HEK293 (cell line): ENCODE results near the gene PDK2.

Experiments used
- CTCF ChIA-PET: fragments of 350-600 bp; formaldehyde crosslinking; extraction: SDS; loops from one replicate; lab custom pipeline; 2021; ENCODE audit warnings: antibody characterized with exemption; lab: Yijun Ruan, JAX
- POLR2A ChIA-PET: fragments of 300-600 bp; formaldehyde crosslinking; extraction: SDS; loops from one replicate; lab custom pipeline; 2020; ENCODE audit warnings: antibody characterized with exemption, inconsistent platforms; lab: Yijun Ruan, JAX
- H3K27ac ChIP-seq: fragments of 200-500 bp; sonication (Bioruptor generic); 2 replicates; pipeline ENCODE4 v1.5.1; 2014; ENCODE audit warnings: low read depth, low read length, control low read depth, inconsistent platforms; ENCODE audit errors: extremely low read depth
- H3K36me3 ChIP-seq, 2 experiments: fragments of 200-500 bp in 1 of 2; sonication (Bioruptor generic) in 1 of 2; 1 replicate in 1 of 2; 2 replicates in 1 of 2; pipeline ENCODE4 v1.5.1; 2014 to 2017; ENCODE audit warnings: inconsistent platforms in 2 of 2, low read length in 2 of 2; ENCODE audit not compliant: control insufficient read depth in 2 of 2, insufficient read depth in 1 of 2
- H3K4me1 ChIP-seq: fragments of 200-500 bp; sonication (Bioruptor generic); 2 replicates; pipeline ENCODE4 v1.5.1; 2014; ENCODE audit warnings: mild to moderate bottlenecking, low read length, inconsistent platforms; ENCODE audit not compliant: control insufficient read depth, insufficient read depth
- H3K4me3 ChIP-seq: 2 replicates; pipeline ENCODE4 v1.5.1; 2011; ENCODE audit warnings: low read depth, mild to moderate bottlenecking, control low read depth, low read length, moderate library complexity
- H3K9me3 ChIP-seq: fragments of 200-500 bp; sonication (Bioruptor generic); 2 replicates; pipeline ENCODE4 v1.5.1; 2014; ENCODE audit warnings: low read depth, low read length, inconsistent platforms; ENCODE audit not compliant: control insufficient read depth, insufficient read depth
- BCL11A ChIP-seq: fragments of 450-650 bp; formaldehyde crosslinking; IDR thresholded peaks from 2 replicates; pipeline ENCODE4 v1.5.1; 2016; ENCODE audit warnings: low read depth, missing biosample characterization, missing genetic modification characterization
- BCL11B ChIP-seq: fragments of 450-650 bp; formaldehyde crosslinking; IDR thresholded peaks from 2 replicates; pipeline ENCODE4 v1.5.1; 2016; ENCODE audit warnings: low read depth, missing biosample characterization, missing genetic modification characterization
- EGR2 ChIP-seq: fragments of 450-650 bp; formaldehyde crosslinking; IDR thresholded peaks from 2 replicates; pipeline ENCODE4 v1.5.1; 2016; ENCODE audit warnings: low read depth, missing biosample characterization, missing genetic modification characterization
- GFI1B ChIP-seq: fragments of 450-650 bp; formaldehyde crosslinking; IDR thresholded peaks from 2 replicates; pipeline ENCODE4 v1.5.1; 2016; ENCODE audit warnings: missing biosample characterization, missing genetic modification characterization
- GLI4 ChIP-seq: fragments of 450-650 bp; formaldehyde crosslinking; IDR thresholded peaks from 2 replicates; pipeline ENCODE4 v1.5.1; 2016; ENCODE audit warnings: missing biosample characterization, missing genetic modification characterization
- INSM2 ChIP-seq: fragments of 450-650 bp; formaldehyde crosslinking; IDR thresholded peaks from 2 replicates; pipeline ENCODE4 v1.5.1; 2016; ENCODE audit warnings: missing biosample characterization, missing genetic modification characterization
- PRDM1 ChIP-seq: fragments of 450-650 bp; formaldehyde crosslinking; IDR thresholded peaks from 2 replicates; pipeline ENCODE4; 2016; ENCODE audit warnings: missing biosample characterization, missing genetic modification characterization
- SETDB1 ChIP-seq: IDR thresholded peaks from one replicate; pipeline ENCODE4 v1.6.1; 2017; ENCODE audit warnings: mild to moderate bottlenecking, low read length, moderate library complexity, mixed read lengths; ENCODE audit not compliant: insufficient read length
- SP7 ChIP-seq: fragments of 450-650 bp; formaldehyde crosslinking; IDR thresholded peaks from 2 replicates; pipeline ENCODE4 v1.5.1; 2016; ENCODE audit warnings: missing biosample characterization, missing genetic modification characterization
- ZFHX2 ChIP-seq: fragments of 450-650 bp; formaldehyde crosslinking; conservative IDR thresholded peaks from 2 replicates; pipeline ENCODE4 v1.5.1; 2016; ENCODE audit warnings: missing biosample characterization, missing genetic modification characterization
- ZNF112 ChIP-seq: fragments of 450-650 bp; formaldehyde crosslinking; IDR thresholded peaks from 2 replicates; pipeline ENCODE4 v1.5.0; 2017; ENCODE audit warnings: missing biosample characterization, missing genetic modification characterization
- ZNF214 ChIP-seq: fragments of 450-650 bp; formaldehyde crosslinking; IDR thresholded peaks from 2 replicates; pipeline ENCODE4 v1.5.1; 2017; ENCODE audit warnings: missing biosample characterization, mild to moderate bottlenecking, missing genetic modification characterization, borderline replicate concordance
- ZNF335 ChIP-seq: fragments of 450-650 bp; formaldehyde crosslinking; conservative IDR thresholded peaks from 2 replicates; pipeline ENCODE4 v1.5.1; 2016; ENCODE audit warnings: missing biosample characterization, missing genetic modification characterization
- ZNF513 ChIP-seq: fragments of 450-650 bp; IDR thresholded peaks from 2 replicates; pipeline ENCODE4 v1.5.1; 2018; ENCODE audit warnings: missing biosample characterization, missing genetic modification characterization
- ZNF521 ChIP-seq: fragments of 450-650 bp; formaldehyde crosslinking; IDR thresholded peaks from 2 replicates; pipeline ENCODE4 v1.5.1; 2017; ENCODE audit warnings: missing biosample characterization, mild to moderate bottlenecking, missing genetic modification characterization
- ZNF529 ChIP-seq: fragments of 450-650 bp; formaldehyde crosslinking; IDR thresholded peaks from 2 replicates; pipeline ENCODE4 v1.5.1; 2017; ENCODE audit warnings: missing genetic modification characterization, missing biosample characterization; ENCODE audit not compliant: insufficient replicate concordance
- ZNF555 ChIP-seq: fragments of 450-650 bp; formaldehyde crosslinking; conservative IDR thresholded peaks from 2 replicates; pipeline ENCODE4 v1.5.1; 2017; ENCODE audit warnings: missing biosample characterization, mild to moderate bottlenecking, missing genetic modification characterization, inconsistent platforms
- ZNF558 ChIP-seq: fragments of 450-650 bp; formaldehyde crosslinking; IDR thresholded peaks from 2 replicates; pipeline ENCODE4 v1.5.1; 2016; ENCODE audit warnings: missing biosample characterization, missing genetic modification characterization
- ZNF600 ChIP-seq: fragments of 450-650 bp; formaldehyde crosslinking; IDR thresholded peaks from 2 replicates; pipeline ENCODE4 v1.5.1; 2016; ENCODE audit warnings: missing biosample characterization, missing genetic modification characterization
- ZNF658 ChIP-seq: fragments of 450-650 bp; formaldehyde crosslinking; IDR thresholded peaks from 2 replicates; pipeline ENCODE4; 2016; ENCODE audit warnings: missing biosample characterization, missing genetic modification characterization
- ZNF692 ChIP-seq: fragments of 450-650 bp; formaldehyde crosslinking; IDR thresholded peaks from 2 replicates; pipeline ENCODE4 v1.5.1; 2016; ENCODE audit warnings: missing biosample characterization, missing genetic modification characterization
- ZNF76 ChIP-seq: fragments of 450-650 bp; formaldehyde crosslinking; IDR thresholded peaks from 2 replicates; pipeline ENCODE4; 2016; ENCODE audit warnings: low read depth, missing biosample characterization, missing genetic modification characterization, borderline replicate concordance
- ZNF785 ChIP-seq: fragments of 450-650 bp; formaldehyde crosslinking; IDR thresholded peaks from 2 replicates; pipeline ENCODE4 v1.5.1; 2016; ENCODE audit warnings: missing biosample characterization, missing genetic modification characterization
- ZSCAN23 ChIP-seq: fragments of 450-650 bp; formaldehyde crosslinking; IDR thresholded peaks from 2 replicates; pipeline ENCODE4 v1.5.1; 2016; ENCODE audit warnings: missing biosample characterization, missing genetic modification characterization

Gene PDK2

DNA sequence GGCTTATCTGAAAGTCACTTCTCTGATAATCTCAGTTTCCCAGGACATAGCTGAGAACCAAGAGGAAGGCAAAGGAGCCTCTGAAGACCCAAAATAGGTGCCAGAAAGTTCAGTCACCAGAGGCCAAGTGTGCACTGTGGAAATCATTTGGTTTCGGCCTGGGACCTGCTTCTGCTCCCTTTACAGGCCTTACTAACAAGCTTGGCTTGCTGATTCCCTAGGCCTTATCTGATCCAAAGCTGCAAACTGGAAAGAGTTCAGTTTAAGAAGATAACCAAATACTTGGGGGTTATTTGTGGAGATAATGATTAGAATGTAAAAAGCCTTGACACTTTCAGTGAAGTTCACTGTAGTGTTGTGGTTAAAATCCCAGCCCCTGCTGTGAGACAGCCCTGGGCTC is 22.2 kb upstream of the PDK2 start:
- Histone ChIP-seq H3K4me3 (no peak overlapping the region), H3K4me1 (no peaks in the 10 kb centered on the region), H3K9me3 (no peaks in the 10 kb centered on the region), H3K36me3 (peaks cover 0 to 37% of the 10 kb centered on the region in 2 experiments; a peak in 1 of 3 replicates), H3K27ac (no peak overlapping the region)
- CTCF ChIA-PET = interaction anchor here (1.3 to 2.8 kb wide), 6 partner anchors 9 to 120 kb away, joined by 3 to 11 read pairs (median 6); partner anchors contain the start of gene ITGA3
- POLR2A ChIA-PET = no interaction called here
- TF ChIP-seq ZNF558 (tag by site-specific recombination) (no peak), ZNF513 (tag by site-specific recombination) (no peak), ZNF658 (tag by site-specific recombination) (no peak), ZFHX2 (tag by site-specific recombination) (no peak), ZNF335 (tag by site-specific recombination) (no peak), ZNF214 (tag by site-specific recombination) (no peak), BCL11A (tag by site-specific recombination) (no peak), ZSCAN23 (tag by site-specific recombination) (no peak), ZNF692 (tag by site-specific recombination) (no peak), ZNF785 (tag by site-specific recombination) (no peak), ZNF555 (tag by site-specific recombination) (no peak)

DNA sequence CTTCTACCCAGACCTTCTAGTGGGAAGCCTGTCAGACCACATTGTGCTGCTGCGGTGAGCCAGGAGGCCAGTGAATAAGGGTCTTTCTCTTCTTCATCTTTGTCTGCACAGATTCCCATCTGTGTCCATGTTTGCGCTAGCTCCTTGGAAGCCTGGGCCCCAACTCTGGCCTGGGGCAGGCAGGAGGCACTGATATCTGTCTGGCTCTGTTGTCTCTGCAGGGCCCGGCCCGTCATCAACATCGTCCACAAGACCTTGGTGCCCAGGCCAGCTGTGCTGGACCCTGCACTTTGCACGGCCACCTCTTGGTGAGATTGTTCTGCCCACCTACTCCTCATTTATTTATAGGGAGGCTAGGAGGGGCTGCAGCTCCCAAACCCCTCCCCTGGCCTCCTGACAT is 20.9 kb upstream of the PDK2 start:
- H3K36me3 ChIP-seq = peaks cover 0 to 41% of the 10 kb centered on the region in 2 experiments; a peak in 1 of 3 replicates
- ChIA-PET CTCF (interaction anchor here (1.0 to 2.8 kb wide), 6 partner anchors 8 to 121 kb away, joined by 3 to 11 read pairs (median 7); partner anchors contain the start of gene ITGA3), POLR2A (no interaction called here)
- no peaks in the 10 kb centered on the region for H3K4me1 ChIP-seq
- H3K27ac ChIP-seq = no peak overlapping the region
- H3K4me3 ChIP-seq = no peak overlapping the region
- no peak for TF ChIP-seq SP7
- no peak for TF ChIP-seq ZNF521 (tag by site-specific recombination)
- no peak for TF ChIP-seq EGR2 (tag by site-specific recombination)
- no peak for TF ChIP-seq ZNF112
- no peak for TF ChIP-seq GLI4
- no peak for TF ChIP-seq BCL11B
- TF ChIP-seq ZNF600 (tag by site-specific recombination) = no peak
- TF ChIP-seq SETDB1 = no peak
- no peak for TF ChIP-seq ZNF76 (tag by site-specific recombination)
- TF ChIP-seq GFI1B (tag by site-specific recombination) = no peak
- no peak for TF ChIP-seq INSM2
- no peak for TF ChIP-seq ZNF529
- TF ChIP-seq PRDM1 (tag by site-specific recombination) = no peak
- TF ChIP-seq, all 188 proteins: peak for 0
- no peaks in the 10 kb centered on the region for H3K9me3 ChIP-seq
